ENCODE measurements around the gene GNL3.

GRCh38 chr3:52679811-52680210, 6.0 kb upstream of the GNL3 start:
- TF ChIP-seq CTCF (conservative IDR thresholded peaks at IDR 0.05; ENCODE audit: low read length) = no peak
- TF ChIP-seq EZH2phosphoT487 (IDR thresholded peaks at IDR 0.05; ENCODE audit: borderline replicate concordance, low read depth, low read length) = no peak

All from OCI-LY7 (cell line).